H1 (cell line): ENCODE measurements around the gene MAPKAPK2. TPM values are rescaled to one million over a fixed set of nuclear protein-coding genes. Genes with fewer than 3 reads are reported as not detected.

Source experiments
- CTCF ChIA-PET: fragments of 300-600 bp; sonication (Branson Sonifier 250); formaldehyde crosslinking; loops from one replicate; lab custom pipeline; 2021; ENCODE audit not compliant: partially characterized antibody; lab: Charles Lee
- POLR2A ChIA-PET: fragments of 300-600 bp; sonication (Branson Sonifier 250); formaldehyde crosslinking; loops from one replicate; lab custom pipeline; 2021; ENCODE audit warnings: inconsistent platforms; ENCODE audit not compliant: partially characterized antibody; lab: Charles Lee
- DNase-seq, 2 experiments: peaks; one replicate each; pipeline versions ENCODE4 v3.0.0 to v3.0.0-alpha.2; 2010 to 2022; ENCODE audit warnings: low spot score in 2 of 2, low read depth in 1 of 2, mixed read lengths in 1 of 2
- FAIRE-seq: peaks from 2 replicates; lab custom pipeline; 2011; peaks lifted over from hg19 to GRCh38; lab: Jason Lieb, UNC
- H2AFZ ChIP-seq: 2 replicates; pipeline ENCODE4 v1.8.1; 2012; ENCODE audit warnings: low read length, inconsistent platforms
- H2AK5ac ChIP-seq: 2 replicates; pipeline ENCODE4 v1.6.1; 2013; ENCODE audit warnings: low read depth, low read length
- H2BK120ac ChIP-seq: replicated peaks from 2 replicates; pipeline ENCODE3; 2013; ENCODE audit warnings: low read depth, low read length, inconsistent platforms
- H2BK12ac ChIP-seq: 2 replicates; pipeline ENCODE4 v1.6.1; 2013; ENCODE audit warnings: low read depth, low read length
- H2BK15ac ChIP-seq: 2 replicates; pipeline ENCODE4 v1.6.1; 2013; ENCODE audit warnings: low read length
- H2BK20ac ChIP-seq: 2 replicates; pipeline ENCODE4 v1.6.1; 2013; ENCODE audit warnings: low read length
- H2BK5ac ChIP-seq: 2 replicates; pipeline ENCODE4 v1.6.1; 2013; ENCODE audit warnings: low read depth, low read length
- H3K14ac ChIP-seq: 2 replicates; pipeline ENCODE4 v1.6.1; 2013; ENCODE audit warnings: inconsistent platforms; ENCODE audit not compliant: insufficient read length
- H3K18ac ChIP-seq: 2 replicates; pipeline ENCODE4 v1.6.1; 2013; ENCODE audit warnings: low read length; ENCODE audit errors: extremely low read depth
- H3K23ac ChIP-seq: 2 replicates; pipeline ENCODE4 v1.6.1; 2013; ENCODE audit warnings: inconsistent platforms; ENCODE audit not compliant: insufficient read length
- H3K23me2 ChIP-seq: 2 replicates; pipeline ENCODE4 v1.6.1; 2013; ENCODE audit warnings: low read depth, low read length
- H3K27ac ChIP-seq: 2 replicates; pipeline ENCODE4 v1.6.1; 2011; ENCODE audit warnings: low read depth, low read length, inconsistent platforms
- H3K27me3 ChIP-seq, 4 experiments: replicated peaks in 1 of 4; 1 replicate in 1 of 4; 2 replicates in 3 of 4; pipeline versions ENCODE4 v1.6.1 to v1.8.1; 2011 to 2013; ENCODE audit warnings: low read length in 3 of 4, mild to moderate bottlenecking in 3 of 4, inconsistent platforms in 2 of 4, mixed read lengths in 2 of 4, moderate library complexity in 1 of 4; ENCODE audit not compliant: control insufficient read depth in 3 of 4, insufficient read depth in 3 of 4; ENCODE audit errors: extremely low read depth in 1 of 4
- H3K36me3 ChIP-seq, 4 experiments: 2 replicates each; pipeline versions ENCODE4 v1.6.1 to v1.8.1; 2011 to 2013; ENCODE audit warnings: mild to moderate bottlenecking in 4 of 4, low read length in 3 of 4, moderate library complexity in 2 of 4, control low read depth in 1 of 4, inconsistent platforms in 1 of 4; ENCODE audit not compliant: insufficient read depth in 4 of 4, control insufficient read depth in 2 of 4
- H3K4ac ChIP-seq: replicated peaks from 2 replicates; pipeline ENCODE3; 2013; ENCODE audit warnings: low read length, low read depth, mixed read lengths, inconsistent platforms; ENCODE audit not compliant: insufficient read length
- H3K4me1 ChIP-seq, 4 experiments: replicated peaks in 1 of 4; 1 replicate in 1 of 4; 2 replicates in 3 of 4; pipeline versions ENCODE4 v1.6.1 to v1.8.1; 2011 to 2013; ENCODE audit warnings: low read length in 3 of 4, inconsistent platforms in 2 of 4, mixed read lengths in 1 of 4; ENCODE audit not compliant: insufficient read depth in 4 of 4, control insufficient read depth in 3 of 4
- H3K4me2 ChIP-seq, 2 experiments: 2 replicates each; pipeline versions ENCODE4 v1.6.1 to v1.8.1; 2011 to 2013; ENCODE audit warnings: low read depth in 2 of 2, low read length in 2 of 2, control low read depth in 1 of 2, inconsistent platforms in 1 of 2, mild to moderate bottlenecking in 1 of 2; ENCODE audit not compliant: insufficient read depth in 1 of 2
- H3K4me3 ChIP-seq, 4 experiments: fragments of 200-600, 300-600 bp in 1 of 4; sonication (generic), shearing (Covaris generic), sonication (Bioruptor Twin) in 1 of 4; 2 replicates each; pipeline versions ENCODE4 v1.5.1 to v1.8.1; 2011 to 2016; ENCODE audit warnings: low read length in 4 of 4, low read depth in 3 of 4, control low read depth in 2 of 4, inconsistent platforms in 2 of 4, mild to moderate bottlenecking in 2 of 4, mixed read lengths in 1 of 4, moderate library complexity in 1 of 4; ENCODE audit not compliant: insufficient read depth in 2 of 4; ENCODE audit errors: extremely low read depth in 1 of 4
- H3K56ac ChIP-seq: replicated peaks from 2 replicates; pipeline ENCODE3; 2013; ENCODE audit warnings: low read depth, mild to moderate bottlenecking, mixed read lengths, low read length, inconsistent platforms; ENCODE audit not compliant: insufficient read length
- H3K79me1 ChIP-seq: 2 replicates; pipeline ENCODE4 v1.6.1; 2013; ENCODE audit warnings: low read depth, low read length, control low read depth
- H3K79me2 ChIP-seq, 2 experiments: 2 replicates each; pipeline versions ENCODE4 v1.6.1 to v1.8.1; 2012 to 2013; ENCODE audit warnings: low read length in 2 of 2, mild to moderate bottlenecking in 2 of 2, inconsistent platforms in 1 of 2; ENCODE audit not compliant: insufficient read depth in 2 of 2, control insufficient read depth in 1 of 2
- H3K9ac ChIP-seq, 4 experiments: replicated peaks in 1 of 4; 1 replicate in 1 of 4; 2 replicates in 3 of 4; pipeline versions ENCODE4 v1.6.1 to v1.8.1; 2011 to 2013; ENCODE audit warnings: low read depth in 3 of 4, low read length in 3 of 4, control low read depth in 2 of 4, mild to moderate bottlenecking in 2 of 4, moderate library complexity in 2 of 4, inconsistent platforms in 1 of 4; ENCODE audit errors: extremely low read depth in 1 of 4
- H3K9me3 ChIP-seq, 2 experiments: 2 replicates each; pipeline versions ENCODE4 v1.6.1 to v1.8.1; 2012 to 2013; ENCODE audit warnings: mild to moderate bottlenecking in 2 of 2, moderate library complexity in 2 of 2, control low read depth in 1 of 2, inconsistent platforms in 1 of 2, low read depth in 1 of 2, low read length in 1 of 2, mixed read lengths in 1 of 2; ENCODE audit not compliant: insufficient read depth in 2 of 2
- H4K20me1 ChIP-seq, 2 experiments: replicated peaks in 1 of 2; 2 replicates each; pipeline versions ENCODE3 to v1.8.1; 2011 to 2013; ENCODE audit warnings: inconsistent platforms in 2 of 2, low read length in 2 of 2, mild to moderate bottlenecking in 1 of 2; ENCODE audit not compliant: insufficient read depth in 2 of 2, control insufficient read depth in 1 of 2
- H4K5ac ChIP-seq: 2 replicates; pipeline ENCODE4 v1.6.1; 2013; ENCODE audit warnings: low read length, low read depth, mixed read lengths, inconsistent platforms; ENCODE audit not compliant: insufficient read length
- H4K8ac ChIP-seq: 2 replicates; pipeline ENCODE4 v1.8.0; 2013; ENCODE audit warnings: mild to moderate bottlenecking, moderate library complexity, low read length, inconsistent platforms; ENCODE audit not compliant: insufficient read depth; ENCODE audit errors: extremely low read depth
- H4K91ac ChIP-seq: replicated peaks from 2 replicates; pipeline ENCODE3; 2013; ENCODE audit warnings: low read length, mixed read lengths, inconsistent platforms; ENCODE audit not compliant: insufficient read length
- CBX5 ChIP-seq: fragments of 300-800, 300-1000 bp; sonication (generic); IDR thresholded peaks from 2 replicates; pipeline ENCODE4 v1.7.1; 2016; ENCODE audit warnings: antibody characterized with exemption, low read length, low read depth
- MAFK ChIP-seq: IDR thresholded peaks from 2 replicates; pipeline ENCODE4 v1.6.1; 2012; ENCODE audit warnings: low read depth, mild to moderate bottlenecking, improper control_type of control experiment, low read length
- POLR2A ChIP-seq, 2 experiments: IDR thresholded peaks; 1 replicate in 1 of 2; 2 replicates in 1 of 2; pipeline ENCODE4 v1.6.1; 2011; ENCODE audit warnings: low read depth in 2 of 2, low read length in 2 of 2, mild to moderate bottlenecking in 2 of 2; ENCODE audit errors: control extremely low read depth in 1 of 2
- SIN3A ChIP-seq, 2 experiments: IDR thresholded peaks in 1 of 2; conservative IDR thresholded peaks in 1 of 2; 2 replicates each; pipeline ENCODE4 v1.6.1; 2011 to 2012; ENCODE audit warnings: low read length in 2 of 2, improper control_type of control experiment in 1 of 2, low read depth in 1 of 2, mild to moderate bottlenecking in 1 of 2
- USF2 ChIP-seq: IDR thresholded peaks from 2 replicates; pipeline ENCODE4 v1.6.1; 2011; ENCODE audit warnings: low read length, improper control_type of control experiment
- WGBS, 2 experiments: shearing (Covaris generic) in 1 of 2; methylation state at CpG; one replicate each; pipeline versions ENCODE4 v1.1.6 to v1.1.7; 2013 to 2015; ENCODE audit warnings: low lambda C conversion rate in 2 of 2, mixed read lengths in 2 of 2, inconsistent platforms in 1 of 2, low coverage in 1 of 2, missing lambda C conversion rate in 1 of 2; ENCODE audit not compliant: insufficient replicate concordance in 2 of 2, insufficient coverage in 1 of 2, insufficient read length in 1 of 2; ENCODE audit errors: extremely low coverage in 1 of 2, missing lambda C conversion rate in 1 of 2; 5-methylcytosine and 5-hydroxymethylcytosine counted together
- polyA plus RNA-seq, 7 experiments: library from polyadenylated mRNA; depleted of rRNA in 3 of 7; stranded (reverse) in 5 of 7; unstranded in 2 of 7; fragments of >200 nt in 5 of 7; fragments of 200-250 nt in 2 of 7; gene quantifications; 1 replicate in 5 of 7; 2 replicates in 1 of 7; 4 replicates in 1 of 7; pipeline versions ENCODE4 v1.2.1 to v1.2.3, GENCODE V29; 2011 to 2013; ENCODE audit warnings: missing spikeins in 2 of 7, mixed read lengths in 2 of 7
- total RNA-seq: library from RNA; stranded (reverse); fragmentation: NEBNext Ultra II Directional; extraction: Animal tissue kit (Norgen Biotek cat#: 25700); gene quantifications from 2 replicates; pipeline ENCODE4 v1.2.1, GENCODE V29; 2021

MAPKAPK2 gene
- total and polyA plus RNA-seq, 2 of the 8 experiments (the other 6 are each of a cell fraction or from before 2014, with no cell fraction given) = 27.5 to 44.9 TPM

GRCh38 chr1:206664740-206665139 is 20.0 kb upstream of the MAPKAPK2 start:
- Histone ChIP-seq H3K23ac (no peak overlapping the region), H2AFZ (no peak overlapping the region), H3K4me1 (no peaks in the 10 kb centered on the region; a peak in 2 of 7 replicates), H3K9ac (no peak overlapping the region; a peak in 2 of 7 replicates), H3K27me3 (peaks cover 0 to 10% (median 3%) of the 10 kb centered on the region in 4 experiments; a peak in 5 of 7 replicates), H3K18ac (no peak overlapping the region), H2BK20ac (no peak overlapping the region), H3K23me2 (no peaks in the 10 kb centered on the region; the same call in 1 of the 2 replicates), H3K9me3 (no peaks in the 10 kb centered on the region), H4K8ac (no peak overlapping the region), H4K5ac (no peak overlapping the region), H3K14ac (no peak overlapping the region), H4K91ac (no peak overlapping the region), H3K4me2 (no peak overlapping the region; a peak in 1 of 4 replicates), H3K27ac (no peak overlapping the region), H2BK120ac (no peak overlapping the region), H2BK12ac (no peak overlapping the region), H3K4me3 (no peak overlapping the region), H3K56ac (no peak overlapping the region), H3K79me2 (no peaks in the 10 kb centered on the region), H3K79me1 (no peaks in the 10 kb centered on the region), H2BK5ac (no peak overlapping the region), H2AK5ac (no peak overlapping the region), H3K36me3 (no peaks in the 10 kb centered on the region), H4K20me1 (no peaks in the 10 kb centered on the region), H3K4ac (no peak overlapping the region), H2BK15ac (no peak overlapping the region)
- FAIRE-seq (no peak), DNase-seq (no peak)
- ChIA-PET CTCF (interaction anchor here (0.6 to 23.8 kb wide), 49 partner anchors 5 to 1275 kb away, joined by 3 to 666 read pairs (median 6); partner anchors contain the start of genes DYRK3 and EIF2D), POLR2A (interaction anchor here (1.2 to 2.3 kb wide), 5 partner anchors 20 to 55 kb away, joined by 3 to 13 read pairs (median 4); partner anchors contain the start of gene DYRK3)
- TF ChIP-seq USF2 (no peak), CBX5 (no peak), MAFK (no peak), POLR2A (IDR thresholded peaks at IDR 0.05; ENCODE audit: control extremely low read depth in 1 of 2, low read depth in 2 of 2, low read length in 2 of 2) (no peak), SIN3A (conservative IDR thresholded peaks at IDR 0.05 in 1 of 2, IDR thresholded peaks at IDR 0.05 in 1 of 2; ENCODE audit: low read depth in 1 of 2, low read length in 2 of 2) (no peak)
- 74% methylated on average over 6 of the region's 6 CpGs; no CpG with 5 or more reads in 1 of the 2 experiments for WGBS, 2 experiments
